OCI-LY1 (cell line): Measurements from ENCODE around the gene LEFTY1.
A peak's percentile ranks its signal among the peaks of the same experiment; 100 is the strongest.

Source experiments
- CTCF ChIP-seq: fragments of 200-600 bp; sonication (generic), shearing (Covaris generic); IDR thresholded peaks from 2 replicates; pipeline ENCODE4 v1.5.1; 2017; ENCODE audit warnings: mild to moderate bottlenecking, antibody characterized with exemption, low read length, moderate library complexity, mixed read lengths
- EZH2 ChIP-seq: fragments of 200-600 bp; sonication (generic), shearing (Covaris generic); IDR thresholded peaks from 2 replicates; pipeline ENCODE4 v1.8.0; 2017; ENCODE audit warnings: borderline replicate concordance, mixed run types, mild to moderate bottlenecking, antibody characterized with exemption, low read length, moderate library complexity, mixed read lengths

GRCh38 chr1:225911191-225912130 is 22.5 kb upstream of the LEFTY1 start:
- TF ChIP-seq CTCF (peak; percentile 94), EZH2 (no peak)
